Panc1 (cell line): Measurements from ENCODE around the gene SENP7. TPM values are rescaled to one million over a fixed set of nuclear protein-coding genes. Genes with fewer than 3 reads are reported as not detected.

Experiments
- ATAC-seq: fragments of 200-7000 bp; cut with Tn5 transposase; 2 replicates; pipeline ENCODE4 v1.9.1; 2020; ENCODE audit warnings: mild to moderate bottlenecking, moderate library complexity
- BruUV-seq: library from RNA; stranded (reverse); fragments of 400-500 nt; replicated peaks from 2 replicates; lab custom pipeline; 2021; lab: Mats Ljungman, UMichigan
- CTCF ChIA-PET: fragments of 300-600 bp; sonication (Branson Sonifier 250); formaldehyde crosslinking; loops from one replicate; lab custom pipeline; 2022; ENCODE audit warnings: antibody characterized with exemption; lab: Charles Lee
- POLR2A ChIA-PET: fragments of 300-600 bp; sonication (Branson Sonifier 250); formaldehyde crosslinking; loops from one replicate; lab custom pipeline; 2022; ENCODE audit warnings: antibody characterized with exemption; lab: Charles Lee
- DNase-seq: peaks from one replicate; pipeline ENCODE4 v3.0.0-alpha.2; 2010; ENCODE audit warnings: low read depth, low spot score
- H3K27ac ChIP-seq: 2 replicates; pipeline ENCODE4 v1.5.1; 2011; ENCODE audit warnings: mild to moderate bottlenecking, low read length, inconsistent platforms
- H3K27me3 ChIP-seq: fragments of 200-500 bp; sonication (Bioruptor generic); 2 replicates; pipeline ENCODE4 v1.6.0; 2014; ENCODE audit warnings: low read length, inconsistent platforms; ENCODE audit not compliant: control insufficient read depth, insufficient read depth
- H3K36me3 ChIP-seq: fragments of 200-500 bp; sonication (Bioruptor generic); 2 replicates; pipeline ENCODE4 v1.5.1; 2014; ENCODE audit warnings: inconsistent platforms, mild to moderate bottlenecking, low read length, moderate library complexity; ENCODE audit not compliant: control insufficient read depth, insufficient read depth
- H3K4me1 ChIP-seq: 2 replicates; pipeline ENCODE4 v1.5.1; 2011; ENCODE audit warnings: inconsistent platforms, mild to moderate bottlenecking, low read length, moderate library complexity; ENCODE audit not compliant: control insufficient read depth, insufficient read depth
- H3K4me3 ChIP-seq, 2 experiments: 2 replicates each; pipeline ENCODE4 v1.5.1; 2011 to 2012; ENCODE audit warnings: low read depth in 2 of 2, low read length in 2 of 2, mild to moderate bottlenecking in 2 of 2, inconsistent platforms in 1 of 2, moderate library complexity in 1 of 2
- H3K9me3 ChIP-seq: fragments of 200-500 bp; sonication (Bioruptor generic); 2 replicates; pipeline ENCODE4 v1.5.1; 2014; ENCODE audit warnings: low read depth, mild to moderate bottlenecking, inconsistent platforms, low read length, moderate library complexity; ENCODE audit not compliant: control insufficient read depth, insufficient read depth
- CTCF ChIP-seq: fragments of 450-650 bp; IDR thresholded peaks from 2 replicates; pipeline ENCODE4 v1.5.1; 2017; ENCODE audit warnings: mild to moderate bottlenecking
- POLR2AphosphoS5 ChIP-seq: IDR thresholded peaks from 2 replicates; pipeline ENCODE4 v1.6.1; 2012; ENCODE audit warnings: mild to moderate bottlenecking, low read depth, low read length, moderate library complexity
- REST ChIP-seq, 2 experiments: IDR thresholded peaks; 2 replicates each; pipeline ENCODE4 v1.6.1; 2011 to 2012; ENCODE audit warnings: low read depth in 2 of 2, control low read depth in 1 of 2, low read length in 1 of 2, mild to moderate bottlenecking in 1 of 2, moderate library complexity in 1 of 2; ENCODE audit not compliant: insufficient read depth in 1 of 2
- SIN3A ChIP-seq: IDR thresholded peaks from 2 replicates; pipeline ENCODE4 v1.6.1; 2012; ENCODE audit warnings: low read depth, mild to moderate bottlenecking, low read length, moderate library complexity, borderline replicate concordance; ENCODE audit not compliant: insufficient read depth
- TCF7L2 ChIP-seq: IDR thresholded peaks from 2 replicates; pipeline ENCODE4 v1.6.1; 2011; ENCODE audit warnings: mild to moderate bottlenecking, low read depth, low read length, inconsistent platforms
- in situ Hi-C: cut with HindIII; loops from 2 replicates; pipeline ENCODE4 v1.10.0; 2016; ENCODE audit warnings: low sequenced_read_pairs, low pct_unique_long_range_greater_than_20kb
- intact Hi-C: fragments of 100-400 bp; cut with micrococcal nuclease; formaldehyde crosslinking; loops from one replicate; pipeline ENCODE4 v1.10.0; 2022; ENCODE audit not compliant: unreplicated experiment
- total RNA-seq: library from RNA; stranded (reverse); gene quantifications from one replicate; pipeline ENCODE4 v1.2.1, GENCODE V29; 2021; ENCODE audit not compliant: unreplicated experiment

Gene SENP7
- total RNA-seq, 1 experiment from 2014 or later, result 10.1 TPM

DNA sequence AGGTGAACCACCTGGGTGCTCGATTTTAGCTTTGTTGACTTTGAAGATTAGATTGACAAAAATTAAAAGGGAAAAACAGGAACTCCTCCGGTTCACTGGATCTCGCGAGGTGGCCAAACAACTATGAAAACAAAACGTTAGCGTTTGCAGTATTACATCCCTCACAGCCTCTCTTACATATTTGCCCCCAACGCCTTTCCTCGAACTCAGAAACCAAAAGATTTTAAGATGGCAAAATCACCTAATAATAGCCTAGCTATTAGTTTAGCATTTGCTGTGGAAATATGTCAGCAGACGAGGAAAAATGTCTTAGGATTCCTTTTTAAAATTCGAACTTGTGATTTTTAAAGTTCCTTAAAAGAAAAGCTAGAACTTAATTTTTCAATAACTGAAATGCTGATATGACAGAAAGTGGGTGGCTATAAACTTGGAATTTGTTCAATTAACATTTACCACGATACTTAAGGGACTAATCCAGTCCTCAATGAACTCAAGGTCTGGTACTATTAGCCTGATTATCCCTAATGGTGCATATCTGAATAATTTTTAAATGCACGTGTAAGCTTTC, 491 bp upstream of the SENP7 start:
- DNase-seq, result no peak
- intact Hi-C loops, result no loop called here
- no peak for TF ChIP-seq TCF7L2
- no peak for TF ChIP-seq SIN3A
- TF ChIP-seq POLR2AphosphoS5, result no peak
- no peak for TF ChIP-seq CTCF
- 0 out of 4 replicates have a peak, but pooled peaks of 1 of the 2 experiments have one; percentile 7 for TF ChIP-seq REST (IDR thresholded peaks at IDR 0.05; ENCODE audit: insufficient read depth in 1 of 2, low read depth in 2 of 2, low read length in 1 of 2)

DNA sequence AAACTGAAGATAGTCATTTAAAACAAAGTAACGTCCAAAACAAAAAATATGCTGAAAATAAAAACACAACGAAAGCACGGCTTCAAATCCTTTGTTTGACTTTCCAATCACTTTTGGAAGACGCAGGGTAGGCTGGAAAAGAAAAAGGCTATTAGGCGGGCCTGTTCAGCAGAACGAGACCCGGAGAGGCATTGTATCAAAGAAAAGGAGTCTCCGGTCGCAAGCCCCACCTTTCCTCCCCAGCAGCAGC, 691 bp downstream of the SENP7 start:
- Histone ChIP-seq H3K9me3 (no peaks in the 10 kb centered on the region), H3K27me3 (no peaks in the 10 kb centered on the region), H3K27ac (peak overlapping the region; percentile 99), H3K4me3 (peak overlapping the region; percentile 84 to 89), H3K36me3 (no peaks in the 10 kb centered on the region; the same call in 1 of the 2 replicates), H3K4me1 (peaks cover 28% of the 10 kb centered on the region)
- TF ChIP-seq CTCF (no peak), POLR2AphosphoS5 (no peak), SIN3A (no peak), REST (IDR thresholded peaks at IDR 0.05; ENCODE audit: insufficient read depth in 1 of 2, low read depth in 2 of 2, low read length in 1 of 2) (no peak), TCF7L2 (no peak)
- DNase-seq, result no peak
- ChIA-PET POLR2A (no interaction called here), CTCF (no interaction called here)
- BruUV-seq, result TSS peak; percentile 80
- in situ Hi-C loops, result no loop called here
- intact Hi-C loops, result no loop called here
- ATAC-seq, result peak; percentile 68; the same call in 1 of the 2 replicates

More for the DNA sequence above, 491 bp upstream of the SENP7 start:
- POLR2A ChIA-PET, result interaction anchor here (0.6 to 0.8 kb wide), 2 partner anchors 108 to 144 kb away, joined by 3 to 19 read pairs; no protein-coding TSS in a partner anchor
- Histone ChIP-seq H3K27ac (peak overlapping the region; percentile 99), H3K4me3 (peak overlapping the region; percentile 84 to 89), H3K36me3 (no peaks in the 10 kb centered on the region; the same call in 1 of the 2 replicates), H3K27me3 (no peaks in the 10 kb centered on the region), H3K4me1 (peaks cover 28% of the 10 kb centered on the region), H3K9me3 (no peaks in the 10 kb centered on the region)
- in situ Hi-C loops, result no loop called here
- TSS peak; percentile 99 for BruUV-seq
- CTCF ChIA-PET, result interaction anchor here (0.6 to 0.8 kb wide), 2 partner anchors 60 to 131 kb away, joined by 3 to 5 read pairs; no protein-coding TSS in a partner anchor
- peak; percentile 62 for ATAC-seq
